ENCODE data around the gene UGT2A2.

The UGT2A2 gene

DNA sequence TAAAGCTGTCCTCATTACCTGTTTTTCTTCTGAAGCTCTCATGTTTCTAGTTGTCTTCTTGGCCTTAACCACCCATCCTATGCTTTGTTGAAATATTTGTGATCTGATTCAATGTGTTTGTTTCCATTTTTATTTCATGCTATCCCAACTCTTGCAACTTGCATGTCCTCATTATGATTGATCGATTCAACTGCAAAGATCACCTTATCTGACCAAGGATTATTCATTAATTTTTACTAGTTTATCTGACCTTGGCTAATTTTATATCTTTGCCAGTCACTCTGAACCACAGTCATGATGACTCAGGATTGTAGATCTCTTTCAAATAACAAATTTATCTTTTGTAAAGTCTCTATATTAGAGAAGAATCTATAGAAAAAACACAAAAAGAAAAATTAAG, 70.7 kb downstream of the UGT2A2 start:
- no peak for DNase-seq

DNA sequence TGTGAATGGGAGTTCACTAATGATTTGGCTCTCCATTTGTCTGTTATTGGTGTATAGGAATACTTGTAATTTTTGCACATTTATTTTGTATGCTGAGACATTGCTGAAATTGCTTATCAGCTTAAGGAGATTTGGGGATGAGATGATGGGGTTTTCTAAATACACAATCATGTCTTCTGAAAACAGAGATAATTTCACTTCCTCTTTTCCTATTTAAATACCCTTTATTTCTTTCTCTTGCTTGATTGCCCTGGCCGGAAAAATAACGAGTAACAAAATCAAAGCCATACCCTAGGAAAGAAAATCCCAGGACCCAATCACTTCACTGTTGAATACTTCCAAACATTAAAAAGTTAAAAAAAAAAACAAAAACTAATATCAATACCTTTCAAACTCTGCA, 76.0 kb downstream of the UGT2A2 start:
- no peak for DNase-seq

DNA sequence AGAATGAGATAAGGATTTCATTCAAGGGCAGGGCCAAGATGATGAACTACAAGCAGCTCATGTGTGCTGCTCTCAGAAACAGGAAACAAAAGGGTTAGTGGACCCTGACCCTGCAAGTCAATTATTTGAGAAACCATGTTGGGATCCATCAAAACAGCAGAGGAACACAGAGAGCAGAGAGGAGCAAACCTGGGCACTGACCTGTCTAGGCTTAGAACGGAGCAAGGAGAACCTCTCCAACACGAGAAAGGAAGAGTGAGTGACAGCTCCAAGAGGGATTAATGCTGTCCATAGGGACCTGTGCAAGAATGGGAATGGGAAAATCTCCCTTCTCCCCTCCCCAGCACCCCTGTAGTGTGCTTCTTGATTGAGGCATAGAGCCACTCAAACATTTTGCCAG, 89.8 kb downstream of the UGT2A2 start:
- no peak for DNase-seq

DNA sequence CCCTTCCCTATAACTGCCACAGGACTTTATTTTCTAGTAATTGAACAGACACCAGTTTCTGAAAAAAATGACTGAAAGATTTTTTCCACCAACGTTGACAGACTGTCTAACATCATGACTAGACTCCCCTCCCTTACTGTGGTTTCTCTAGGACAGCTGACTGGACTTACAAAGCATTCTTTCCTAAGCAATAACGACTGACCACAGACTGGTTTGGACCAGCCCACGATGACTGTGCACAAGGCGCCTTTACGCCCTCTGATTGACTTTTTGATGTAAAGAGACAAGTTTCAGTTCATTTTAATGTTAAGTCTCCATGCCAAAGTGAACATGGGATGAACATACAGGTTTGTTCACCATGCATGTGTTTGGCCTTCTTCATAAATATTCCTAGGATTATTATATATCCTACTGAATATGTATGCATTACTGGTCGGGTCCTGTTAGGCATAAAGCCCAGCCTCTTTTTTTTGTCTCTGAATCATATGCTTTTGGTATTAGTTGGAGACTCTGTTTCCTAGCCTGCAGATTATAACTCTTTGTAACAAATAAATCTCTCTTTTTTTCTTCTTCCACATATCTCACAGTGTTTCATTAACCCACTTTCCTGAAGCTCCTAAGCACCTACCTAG, 93.2 kb downstream of the UGT2A2 start:
- DNase-seq: no peak

Measured in NCI-H526 treated with DMSO at 0.1 percent for 48 hours (cell line).